ENCODE results near the gene SH3RF1.

SH3RF1 gene

GRCh38 chr4:169272265-169272886, 1.6 kb upstream of the SH3RF1 start:
- Histone ChIP-seq H3K36me3 (ENCODE audit: insufficient read depth, low read length) (no peaks in the 10 kb centered on the region), H2AFZ (ENCODE audit: low read depth, low read length) (no peak overlapping the region), H3K27me3 (ENCODE audit: insufficient read depth, low read length, poor library complexity) (peaks cover 36% of the 10 kb centered on the region), H3K4me1 (ENCODE audit: insufficient read depth, low read length) (peaks cover 27% of the 10 kb centered on the region), H4K20me1 (ENCODE audit: insufficient read depth, low read length) (peaks cover 4% of the 10 kb centered on the region; the same call in 1 of the 2 replicates), H3K79me2 (ENCODE audit: insufficient read depth, low read length) (no peaks in the 10 kb centered on the region), H3K9me3 (ENCODE audit: insufficient read depth, low read length, severe bottlenecking) (no peaks in the 10 kb centered on the region), H3K4me3 (ENCODE audit: low read depth in 1 of 2, low read length in 2 of 2) (no peak overlapping the region), H3K9ac (ENCODE audit: low read depth, low read length) (no peak overlapping the region), H3K4me2 (ENCODE audit: insufficient read depth, low read length) (0 out of 2 replicates have a peak overlapping the region, but pooled peaks have one; percentile 89), H3K27ac (ENCODE audit: low read length) (no peak overlapping the region)
- DNase-seq (no peak), ATAC-seq (ENCODE audit: insufficient read depth, low read depth) (no peak)
- TF ChIP-seq CTCF (IDR thresholded peaks at IDR 0.05; ENCODE audit: borderline replicate concordance, extremely low read depth, low read length, poor library complexity, severe bottlenecking): no peak
- TF ChIP-seq EZH2 (IDR thresholded peaks at IDR 0.05; ENCODE audit: borderline replicate concordance, low read depth, low read length, severe bottlenecking): no peak

GRCh38 chr4:169271692-169272007, 894 bp upstream of the SH3RF1 start:
- peak overlapping the region; percentile 83 for H2AFZ ChIP-seq (ENCODE audit: low read depth, low read length)
- H3K4me3 ChIP-seq (ENCODE audit: low read depth in 1 of 2, low read length in 2 of 2): peak overlapping the region in 1 of 2 experiments; percentile 77; a peak in 2 of 4 replicates
- no peaks in the 10 kb centered on the region for H3K79me2 ChIP-seq (ENCODE audit: insufficient read depth, low read length)
- peak overlapping the region; percentile 74; the same call in 1 of the 2 replicates for H3K9ac ChIP-seq (ENCODE audit: low read depth, low read length)
- TF ChIP-seq CTCF (IDR thresholded peaks at IDR 0.05; ENCODE audit: borderline replicate concordance, extremely low read depth, low read length, poor library complexity, severe bottlenecking) (no peak), EZH2 (IDR thresholded peaks at IDR 0.05; ENCODE audit: borderline replicate concordance, low read depth, low read length, severe bottlenecking) (peak; percentile 18)
- H3K27ac ChIP-seq (ENCODE audit: low read length): no peak overlapping the region
- H3K4me1 ChIP-seq (ENCODE audit: insufficient read depth, low read length): peaks cover 27% of the 10 kb centered on the region
- no peaks in the 10 kb centered on the region for H3K9me3 ChIP-seq (ENCODE audit: insufficient read depth, low read length, severe bottlenecking)
- no peak for DNase-seq
- ATAC-seq (ENCODE audit: insufficient read depth, low read depth): no peak
- H4K20me1 ChIP-seq (ENCODE audit: insufficient read depth, low read length): peaks cover 4% of the 10 kb centered on the region; the same call in 1 of the 2 replicates
- peaks cover 36% of the 10 kb centered on the region for H3K27me3 ChIP-seq (ENCODE audit: insufficient read depth, low read length, poor library complexity)
- H3K36me3 ChIP-seq (ENCODE audit: insufficient read depth, low read length): no peaks in the 10 kb centered on the region
- peak overlapping the region; percentile 89 for H3K4me2 ChIP-seq (ENCODE audit: insufficient read depth, low read length)

- DNase-seq: peak; percentile 65
Observed at GRCh38 chr4:169269916-169270809, 593 bp downstream of the SH3RF1 start.

More at GRCh38 chr4:169269916-169270809, 593 bp downstream of the SH3RF1 start:
- peaks cover 4% of the 10 kb centered on the region; the same call in 1 of the 2 replicates for H4K20me1 ChIP-seq (ENCODE audit: insufficient read depth, low read length)
- peak overlapping the region; percentile 74 to 77 for H3K4me3 ChIP-seq (ENCODE audit: low read depth in 1 of 2, low read length in 2 of 2)
- H3K4me2 ChIP-seq (ENCODE audit: insufficient read depth, low read length): peak overlapping the region; percentile 89
- peak; percentile 81 for ATAC-seq (ENCODE audit: insufficient read depth, low read depth)
- H3K9ac ChIP-seq (ENCODE audit: low read depth, low read length): peak overlapping the region; percentile 74
- H2AFZ ChIP-seq (ENCODE audit: low read depth, low read length): peak overlapping the region; percentile 83
- peaks cover 27% of the 10 kb centered on the region for H3K27me3 ChIP-seq (ENCODE audit: insufficient read depth, low read length, poor library complexity)
- H3K27ac ChIP-seq (ENCODE audit: low read length): peak overlapping the region; percentile 60
- H3K9me3 ChIP-seq (ENCODE audit: insufficient read depth, low read length, severe bottlenecking): no peaks in the 10 kb centered on the region
- H3K36me3 ChIP-seq (ENCODE audit: insufficient read depth, low read length): no peaks in the 10 kb centered on the region
- peak; percentile 17 for TF ChIP-seq CTCF (IDR thresholded peaks at IDR 0.05; ENCODE audit: borderline replicate concordance, extremely low read depth, low read length, poor library complexity, severe bottlenecking)
- TF ChIP-seq EZH2 (IDR thresholded peaks at IDR 0.05; ENCODE audit: borderline replicate concordance, low read depth, low read length, severe bottlenecking): no peak
- no peaks in the 10 kb centered on the region for H3K79me2 ChIP-seq (ENCODE audit: insufficient read depth, low read length)
- peaks cover 27% of the 10 kb centered on the region for H3K4me1 ChIP-seq (ENCODE audit: insufficient read depth, low read length)

Data from DND-41 (cell line).